ENCODE results near the gene ZBTB46. TPM values are rescaled to one million over a fixed set of nuclear protein-coding genes. Genes with fewer than 3 reads are reported as not detected.

Gene ZBTB46
- total RNA-seq, 1 donor from 2014 or later: 11.6 TPM

DNA sequence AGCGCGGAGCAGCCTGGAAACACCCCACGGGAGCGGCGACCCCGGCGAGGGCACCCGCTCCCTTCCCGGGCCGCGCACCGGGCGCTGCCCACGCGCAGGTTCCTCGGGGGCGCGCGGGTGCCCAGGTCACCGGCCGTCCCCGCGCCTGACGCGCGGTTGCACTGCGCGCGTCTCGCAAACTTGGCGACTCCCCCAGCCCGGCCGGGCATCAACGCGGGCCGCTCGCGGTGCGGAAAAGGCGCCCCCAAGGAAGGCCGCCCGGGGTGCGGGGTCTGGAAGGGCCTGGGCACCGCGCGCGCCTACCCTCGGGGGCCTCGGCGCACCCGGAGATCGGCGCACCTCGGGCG is 555 bp upstream of the ZBTB46 start:
- DNase-seq (ENCODE audit: low spot score in 2 of 2, unreplicated experiment in 2 of 2): no peak

DNA sequence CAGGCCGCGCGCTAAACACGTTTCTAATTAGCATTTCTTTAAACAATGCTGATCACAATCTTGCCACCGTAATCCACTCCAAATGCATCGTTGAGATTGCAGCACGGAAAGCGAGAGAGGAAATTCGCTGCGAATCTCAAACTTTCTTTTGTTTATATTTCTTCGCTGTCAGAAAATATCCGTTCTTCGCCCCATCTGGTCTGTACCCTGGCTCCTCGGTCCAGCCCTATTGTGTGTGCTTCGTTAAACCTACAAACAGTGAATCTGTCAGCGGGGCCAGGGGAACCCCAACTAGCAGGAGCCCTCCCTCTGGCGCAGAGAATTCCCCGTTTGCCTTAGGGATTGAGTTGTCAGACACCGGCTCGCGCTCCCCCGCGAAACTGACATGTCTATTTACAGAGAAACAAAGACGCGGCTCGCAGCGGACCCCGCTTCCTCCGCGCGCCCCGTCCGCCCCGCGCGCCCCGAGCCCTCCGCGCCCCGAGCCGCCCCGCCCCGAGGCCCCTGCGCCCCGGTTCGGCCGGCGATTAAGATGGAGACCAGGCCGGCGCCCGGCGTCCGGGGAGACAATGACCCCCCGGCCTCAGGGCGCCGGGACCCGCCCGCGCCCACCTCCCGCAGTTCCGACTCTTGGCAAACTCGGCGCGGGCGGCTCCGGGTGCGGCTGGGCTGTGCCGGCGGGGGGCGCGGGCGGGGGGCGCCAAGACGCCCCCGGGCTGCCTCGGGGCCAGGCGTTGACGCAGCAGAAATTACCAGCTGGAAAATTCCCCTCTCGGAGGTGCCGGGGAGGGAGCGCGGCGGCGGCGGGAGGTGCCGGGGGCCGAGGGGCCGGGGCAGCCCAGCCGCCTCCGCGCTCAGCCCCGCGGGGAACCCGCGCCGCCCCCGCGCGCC is 874 bp downstream of the ZBTB46 start:
- peaks cover 28% of the 10 kb centered on the region for H3K4me1 Mint-ChIP-seq
- H3K36me3 Mint-ChIP-seq: no peaks in the 10 kb centered on the region
- DNase-seq (ENCODE audit: low spot score in 2 of 2, unreplicated experiment in 2 of 2): peak in 1 of 2 experiments; percentile 51
- H3K9me3 Mint-ChIP-seq: no peaks in the 10 kb centered on the region
- peak overlapping the region; percentile 74 for H3K27ac Mint-ChIP-seq
- TF ChIP-seq, protein P1, sequence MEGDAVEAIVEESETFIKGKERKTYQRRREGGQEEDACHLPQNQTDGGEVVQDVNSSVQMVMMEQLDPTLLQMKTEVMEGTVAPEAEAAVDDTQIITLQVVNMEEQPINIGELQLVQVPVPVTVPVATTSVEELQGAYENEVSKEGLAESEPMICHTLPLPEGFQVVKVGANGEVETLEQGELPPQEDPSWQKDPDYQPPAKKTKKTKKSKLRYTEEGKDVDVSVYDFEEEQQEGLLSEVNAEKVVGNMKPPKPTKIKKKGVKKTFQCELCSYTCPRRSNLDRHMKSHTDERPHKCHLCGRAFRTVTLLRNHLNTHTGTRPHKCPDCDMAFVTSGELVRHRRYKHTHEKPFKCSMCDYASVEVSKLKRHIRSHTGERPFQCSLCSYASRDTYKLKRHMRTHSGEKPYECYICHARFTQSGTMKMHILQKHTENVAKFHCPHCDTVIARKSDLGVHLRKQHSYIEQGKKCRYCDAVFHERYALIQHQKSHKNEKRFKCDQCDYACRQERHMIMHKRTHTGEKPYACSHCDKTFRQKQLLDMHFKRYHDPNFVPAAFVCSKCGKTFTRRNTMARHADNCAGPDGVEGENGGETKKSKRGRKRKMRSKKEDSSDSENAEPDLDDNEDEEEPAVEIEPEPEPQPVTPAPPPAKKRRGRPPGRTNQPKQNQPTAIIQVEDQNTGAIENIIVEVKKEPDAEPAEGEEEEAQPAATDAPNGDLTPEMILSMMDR (IDR thresholded peaks at IDR 0.05; ENCODE audit: unreplicated experiment): no peak
- H3K27me3 Mint-ChIP-seq (ENCODE audit: low read depth): peaks cover 22% of the 10 kb centered on the region
- peak overlapping the region; percentile 88 for H3K4me3 Mint-ChIP-seq

More for the DNA sequence above, 555 bp upstream of the ZBTB46 start:
- TF ChIP-seq, protein P1 (IDR thresholded peaks at IDR 0.05; ENCODE audit: unreplicated experiment): no peak
- Mint-ChIP-seq H3K9me3 (no peaks in the 10 kb centered on the region), H3K27me3 (ENCODE audit: low read depth) (peaks cover 22% of the 10 kb centered on the region), H3K4me3 (no peak overlapping the region), H3K27ac (no peak overlapping the region), H3K4me1 (peaks cover 31% of the 10 kb centered on the region), H3K36me3 (no peaks in the 10 kb centered on the region)

DNA sequence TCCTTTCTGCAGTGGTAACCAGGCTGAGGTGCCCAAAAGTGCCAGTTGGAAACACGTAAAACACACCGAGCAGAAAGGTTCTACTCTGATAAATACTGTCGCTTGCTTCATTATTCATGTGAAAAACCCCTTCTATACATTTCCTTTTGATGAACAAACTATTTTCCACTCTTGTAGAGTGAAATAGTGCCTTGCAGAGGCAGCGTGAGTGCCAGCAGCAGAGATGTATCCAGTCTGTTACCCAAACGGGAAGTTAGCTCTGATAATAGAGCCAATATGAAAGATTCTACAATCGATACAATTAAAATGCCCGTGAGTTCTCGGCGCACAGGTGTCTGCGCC is 1.5 kb downstream of the ZBTB46 start:
- peak overlapping the region; percentile 88 for H3K4me3 Mint-ChIP-seq
- TF ChIP-seq, protein P1 (IDR thresholded peaks at IDR 0.05; ENCODE audit: unreplicated experiment): no peak
- DNase-seq (ENCODE audit: low spot score in 2 of 2, unreplicated experiment in 2 of 2): no peak
- no peaks in the 10 kb centered on the region for H3K9me3 Mint-ChIP-seq
- no peaks in the 10 kb centered on the region for H3K36me3 Mint-ChIP-seq
- H3K27ac Mint-ChIP-seq: peak overlapping the region; percentile 9
- H3K27me3 Mint-ChIP-seq (ENCODE audit: low read depth): peaks cover 22% of the 10 kb centered on the region
- peaks cover 25% of the 10 kb centered on the region for H3K4me1 Mint-ChIP-seq

DNA sequence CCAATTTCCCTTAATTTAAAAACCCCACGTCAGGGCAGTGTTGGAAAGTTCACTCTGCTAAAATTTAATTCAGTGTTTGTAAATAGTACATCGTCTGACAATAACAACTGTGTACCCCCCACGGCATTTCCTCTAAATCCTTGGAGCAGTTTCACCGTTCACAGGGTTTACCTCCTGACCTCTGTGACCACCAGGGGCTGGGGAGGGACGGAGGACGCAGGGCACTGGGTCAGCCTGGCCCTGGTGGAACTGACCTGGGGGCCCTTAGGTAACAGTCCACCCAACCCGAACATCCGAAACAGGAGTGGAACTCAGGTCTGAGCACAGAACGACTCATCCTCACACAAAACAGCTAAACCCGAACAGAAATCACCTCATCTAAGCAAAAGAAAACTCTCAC is 2.1 kb downstream of the ZBTB46 start:
- peaks cover 21% of the 10 kb centered on the region for H3K4me1 Mint-ChIP-seq
- H3K27me3 Mint-ChIP-seq (ENCODE audit: low read depth): peaks cover 22% of the 10 kb centered on the region
- no peak overlapping the region for H3K27ac Mint-ChIP-seq
- TF ChIP-seq, protein P1 (IDR thresholded peaks at IDR 0.05; ENCODE audit: unreplicated experiment): no peak
- no peak for DNase-seq (ENCODE audit: low spot score in 2 of 2, unreplicated experiment in 2 of 2)
- H3K4me3 Mint-ChIP-seq: no peak overlapping the region
- no peaks in the 10 kb centered on the region for H3K9me3 Mint-ChIP-seq
- no peaks in the 10 kb centered on the region for H3K36me3 Mint-ChIP-seq

DNA sequence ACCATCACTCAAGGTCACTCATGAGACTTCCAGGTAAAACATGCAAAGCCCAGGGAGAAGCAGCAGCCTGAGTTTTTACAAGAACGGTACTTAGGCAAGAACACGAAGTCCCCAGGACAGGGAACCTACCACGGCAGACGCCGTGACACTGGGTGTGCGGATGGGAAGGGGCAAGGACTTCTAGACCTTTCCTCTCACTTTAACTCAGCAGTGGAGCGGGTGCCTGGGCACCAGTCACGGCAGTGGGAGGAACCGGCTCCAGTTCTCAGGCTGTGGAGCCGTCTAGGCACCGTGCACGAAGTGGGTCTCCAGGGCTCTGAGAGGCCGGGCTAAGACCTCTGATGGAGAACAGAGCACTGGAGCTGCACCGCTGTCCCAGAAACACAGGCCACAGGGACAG is 2.5 kb downstream of the ZBTB46 start:
- Mint-ChIP-seq H3K36me3 (no peaks in the 10 kb centered on the region), H3K4me1 (peaks cover 17% of the 10 kb centered on the region), H3K9me3 (no peaks in the 10 kb centered on the region), H3K4me3 (peak overlapping the region; percentile 22), H3K27ac (no peak overlapping the region), H3K27me3 (ENCODE audit: low read depth) (peaks cover 22% of the 10 kb centered on the region)
- DNase-seq (ENCODE audit: low spot score in 2 of 2, unreplicated experiment in 2 of 2): no peak
- TF ChIP-seq, protein P1 (IDR thresholded peaks at IDR 0.05; ENCODE audit: unreplicated experiment): no peak

Data from mesothelial cell of epicardium (in vitro differentiated cells).